ENCODE data around the gene SLC7A14.

SLC7A14 gene

DNA sequence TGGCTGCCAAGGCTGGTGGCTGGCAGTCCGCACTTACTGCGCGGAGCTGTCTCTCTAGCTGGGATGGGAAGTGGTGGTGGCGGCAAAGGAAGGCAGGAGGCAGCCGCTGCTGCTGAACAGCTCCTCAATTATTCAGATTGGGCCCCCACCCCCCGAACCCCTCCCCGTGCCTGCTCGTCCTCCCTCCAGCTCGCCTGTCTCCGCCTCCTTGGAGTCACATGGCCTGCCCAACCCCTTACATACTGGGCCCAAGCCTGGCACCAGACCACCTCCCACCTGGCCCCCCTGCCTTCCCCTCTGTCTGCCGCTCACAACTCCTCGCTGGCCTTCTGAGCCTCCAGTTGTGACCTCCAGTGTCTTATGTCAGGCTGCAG is at the start of gene SLC7A14:
Gene SLC7A14, minus strand, starts transcription at position 139 of the 374 bp plus-strand sequence. CDS start 59,139 bp downstream, outside the sequence.
- DNase-seq (ENCODE audit: low spot score): no peak

DNA sequence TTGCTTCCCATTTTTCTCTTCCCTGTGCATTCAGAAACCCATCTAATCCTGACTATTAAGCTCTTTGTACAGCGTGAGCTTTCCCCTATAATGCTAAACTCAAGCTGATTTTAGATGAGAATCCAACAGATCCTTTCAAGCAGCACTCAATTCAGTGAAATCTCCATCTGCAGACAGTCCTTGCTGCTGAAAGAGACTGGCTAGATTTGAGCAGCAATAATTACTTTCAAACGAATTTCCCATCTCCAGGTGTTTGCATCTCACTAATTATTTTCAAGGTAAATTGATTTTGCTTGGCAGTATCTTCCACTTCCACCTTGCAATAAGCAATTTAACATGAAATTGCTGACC is 49.5 kb upstream of the SLC7A14 start:
- DNase-seq (ENCODE audit: low spot score): no peak

DNA sequence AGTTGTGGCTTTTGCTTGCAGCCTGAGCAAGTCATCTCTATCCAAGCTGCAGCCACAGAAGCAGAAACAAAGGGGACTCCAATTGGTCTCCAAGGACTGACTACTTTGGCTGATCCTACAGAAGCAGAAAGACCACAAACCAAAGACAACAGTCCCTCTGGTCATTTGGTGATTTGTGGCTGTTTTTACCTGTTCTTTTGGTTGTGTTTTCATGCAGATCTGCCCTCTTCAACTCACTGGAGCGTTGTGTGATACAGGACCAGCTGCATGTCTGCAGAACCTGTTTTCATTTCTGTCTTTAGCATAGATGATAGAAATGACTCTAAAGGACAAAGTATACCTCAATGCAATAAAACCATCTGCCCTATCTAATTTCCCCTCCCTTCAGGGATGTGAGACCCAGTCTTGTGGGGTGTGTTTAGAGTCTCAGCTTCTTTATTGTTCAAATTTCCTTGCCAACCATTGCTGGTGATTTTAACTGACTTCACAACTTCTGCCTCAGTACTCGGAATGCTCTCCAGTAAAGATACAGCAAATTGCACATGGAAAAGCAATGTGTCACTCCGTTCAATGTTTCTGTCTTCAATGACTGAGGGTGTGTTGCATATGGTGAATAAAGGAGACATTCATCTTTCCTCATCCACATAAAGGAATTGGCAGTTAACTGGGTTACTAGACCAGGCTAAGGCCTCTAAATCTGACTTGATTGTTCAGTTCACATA is 48.9 kb upstream of the SLC7A14 start:
- DNase-seq (ENCODE audit: low spot score): peak; percentile 28

DNA sequence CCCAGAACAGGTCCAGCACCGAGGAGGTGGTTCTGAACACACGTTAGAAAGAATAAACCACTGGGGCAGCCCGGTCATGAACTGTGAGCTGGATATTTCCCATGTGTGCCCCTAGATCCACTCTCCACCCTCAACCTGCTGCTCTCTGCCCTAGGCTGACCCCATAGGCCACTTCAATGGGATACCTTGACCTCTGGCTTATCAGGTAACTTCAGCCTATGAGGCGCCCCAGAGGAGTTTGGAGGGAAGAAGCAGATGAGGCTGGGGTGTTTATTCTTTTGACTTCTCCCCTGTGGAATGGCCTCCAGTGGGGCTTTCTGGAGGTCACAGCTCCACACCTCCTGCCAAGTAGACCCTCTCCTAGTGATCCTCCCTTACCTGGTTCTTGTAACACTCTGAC is 47.7 kb upstream of the SLC7A14 start:
- DNase-seq (ENCODE audit: low spot score): no peak

DNA sequence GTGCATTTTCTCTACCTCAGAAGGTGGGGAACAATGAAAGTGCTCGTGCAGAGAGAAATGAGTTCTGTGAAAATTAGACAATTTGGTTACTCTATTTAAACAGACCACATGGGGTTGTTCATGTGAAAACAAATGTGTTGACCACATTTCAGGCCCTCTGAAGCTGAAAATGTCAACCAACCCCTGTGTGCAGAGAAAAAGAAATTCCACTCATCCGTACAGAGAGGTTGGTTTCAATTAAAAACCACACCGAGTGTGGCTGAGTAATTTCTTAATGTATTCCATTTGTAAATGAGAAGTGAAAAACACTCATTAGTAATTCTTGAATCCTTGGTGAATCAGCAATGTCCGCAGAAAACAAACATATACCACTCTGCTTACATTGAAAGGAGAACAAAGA is 46.9 kb upstream of the SLC7A14 start:
- DNase-seq (ENCODE audit: low spot score): peak; percentile 52

DNA sequence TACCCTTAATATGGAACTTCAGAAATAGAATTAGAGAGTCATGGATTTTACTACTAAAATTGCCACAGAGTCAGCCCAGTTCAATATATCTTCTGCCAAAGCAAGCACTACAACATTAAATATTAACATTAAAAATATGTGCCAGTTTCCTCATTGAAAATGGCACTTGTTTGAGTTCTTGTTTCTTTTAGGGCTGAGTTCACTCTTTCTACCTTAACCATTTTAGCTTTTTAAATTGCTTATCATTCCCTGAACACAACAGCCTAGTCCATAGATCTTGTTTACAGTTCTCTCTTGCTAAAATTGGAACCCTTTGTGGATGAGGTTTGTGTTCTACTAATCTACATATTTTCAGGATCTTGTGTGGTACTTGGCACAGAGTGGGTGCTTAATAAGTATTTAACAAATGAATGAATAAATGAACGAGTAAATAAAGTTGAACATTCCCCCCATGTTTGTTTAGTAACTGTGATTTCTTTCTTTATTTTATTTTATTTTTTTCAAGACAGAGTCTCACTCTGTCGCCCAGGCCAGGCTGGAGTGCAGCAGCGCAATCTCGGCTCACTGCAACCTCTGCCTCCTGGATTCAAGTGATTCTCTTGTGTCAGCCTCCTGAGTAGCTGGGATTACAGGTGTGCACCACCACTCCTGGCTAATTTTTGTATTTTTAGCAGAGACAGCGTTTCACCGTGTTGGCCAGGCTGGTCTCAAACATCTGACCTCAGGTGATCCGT is 46.0 kb upstream of the SLC7A14 start:
- DNase-seq (ENCODE audit: low spot score): no peak

DNA sequence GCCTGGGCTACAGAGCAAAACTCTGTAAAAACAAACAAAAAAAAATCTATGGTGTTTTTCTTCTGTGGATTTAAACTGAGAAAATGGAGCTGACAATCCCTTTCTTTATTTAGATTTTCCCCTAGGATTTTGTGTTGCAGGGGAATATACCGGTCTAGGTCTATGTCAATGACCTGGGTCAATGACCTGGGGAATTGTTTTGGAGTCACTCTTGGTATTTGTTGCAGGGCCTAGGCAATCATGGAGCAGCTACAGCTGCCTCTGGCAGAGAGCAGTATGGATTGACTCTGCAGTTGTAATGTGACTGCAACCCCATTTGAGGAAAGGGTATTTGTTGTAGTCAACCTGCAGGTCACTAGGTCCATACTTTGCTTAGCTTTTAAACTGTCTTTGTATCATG is 37.6 kb upstream of the SLC7A14 start:
- DNase-seq (ENCODE audit: low spot score): no peak

DNA sequence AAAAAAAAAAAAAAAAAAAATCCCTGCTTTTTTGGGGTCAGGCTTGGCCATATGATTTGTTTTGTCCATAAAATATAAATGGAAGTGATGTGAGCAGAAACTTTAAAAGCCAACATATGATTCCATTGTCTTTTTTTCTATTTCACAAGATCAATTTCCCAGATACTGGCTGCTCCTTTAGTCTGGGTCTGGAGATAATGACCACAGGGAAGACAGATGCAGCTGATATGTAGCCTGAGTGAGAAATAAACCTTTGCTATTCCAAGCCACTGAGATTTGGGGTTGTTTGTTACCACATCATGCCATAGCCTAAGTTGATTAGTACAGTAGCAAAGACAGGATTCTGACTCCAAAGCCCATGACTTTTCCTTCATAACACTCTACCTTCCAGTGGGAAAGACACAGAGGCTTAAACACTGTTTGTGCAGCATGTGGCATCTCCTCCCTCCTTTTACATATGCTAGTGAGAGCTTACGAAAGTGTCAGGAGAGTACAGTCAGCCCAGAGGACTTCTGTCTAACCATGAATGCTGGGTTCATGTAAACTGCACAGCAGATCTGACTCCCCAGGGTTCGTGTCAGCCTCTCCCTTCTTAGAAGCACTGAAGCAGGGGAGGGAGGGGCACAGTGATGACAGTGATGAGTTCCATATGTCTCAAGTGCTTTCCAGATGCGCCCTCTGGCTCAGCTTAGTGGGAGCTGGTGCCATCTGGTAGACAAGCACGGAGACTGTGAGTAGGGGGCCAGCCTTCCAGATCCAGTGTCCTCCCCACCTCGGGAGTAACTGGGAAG is 36.7 kb upstream of the SLC7A14 start:
- no peak for DNase-seq (ENCODE audit: low spot score)

DNA sequence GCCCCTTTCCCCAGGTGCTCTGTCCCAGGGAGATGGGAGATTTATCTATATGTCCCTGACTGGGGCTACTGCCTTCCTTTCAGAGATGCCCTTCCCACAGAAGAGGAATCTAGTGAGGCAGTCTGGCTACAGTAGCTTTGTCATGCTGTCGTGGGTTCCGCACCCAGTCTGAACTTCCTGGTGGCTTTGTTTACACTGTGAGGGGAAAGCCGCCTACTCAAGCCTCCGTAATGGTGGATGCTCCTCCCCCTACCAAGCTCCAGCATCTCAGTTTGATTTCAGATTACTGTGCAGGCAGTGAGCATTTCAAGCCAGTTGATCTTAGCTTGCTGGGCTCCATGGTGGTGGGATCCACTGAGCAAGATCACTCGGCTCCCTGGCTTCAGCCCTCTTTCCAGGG is 35.4 kb upstream of the SLC7A14 start:
- no peak for DNase-seq (ENCODE audit: low spot score)

DNA sequence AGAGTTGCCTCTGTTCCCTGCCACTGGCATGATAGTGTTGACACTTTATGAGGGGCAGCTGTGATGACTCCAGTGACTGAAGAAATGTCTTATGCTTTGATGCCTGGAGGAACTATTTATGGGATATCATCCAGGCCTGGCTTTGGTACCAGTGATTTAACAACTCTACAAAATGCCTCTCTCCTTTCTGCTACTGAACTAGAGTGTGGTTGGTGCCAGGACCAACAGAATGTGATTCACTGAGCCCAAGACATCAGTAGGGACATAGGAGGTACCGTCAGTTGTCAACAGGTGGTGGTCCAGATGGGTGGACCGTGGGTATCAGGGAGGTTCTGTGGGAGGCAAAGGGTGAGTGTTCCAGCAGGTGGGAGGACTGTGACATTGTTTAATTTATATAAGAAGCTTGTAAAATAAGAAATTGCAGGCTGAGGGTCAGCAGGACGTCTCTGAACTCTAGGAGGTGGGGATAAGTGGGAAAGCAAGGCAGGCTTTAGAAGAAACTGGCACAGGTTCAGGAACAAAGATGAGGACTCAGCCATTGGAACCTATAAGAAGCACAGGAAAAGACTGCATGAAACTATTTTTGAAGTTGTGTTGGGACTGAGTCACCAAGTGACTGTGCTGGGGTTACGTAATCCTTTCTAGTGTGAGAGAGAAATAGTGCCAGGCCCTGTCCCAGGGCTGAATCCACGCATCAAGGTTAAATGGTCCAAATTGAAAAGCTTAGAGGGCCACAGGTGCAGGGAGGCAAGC is 28.5 kb upstream of the SLC7A14 start:
- no peak for DNase-seq (ENCODE audit: low spot score)

DNA sequence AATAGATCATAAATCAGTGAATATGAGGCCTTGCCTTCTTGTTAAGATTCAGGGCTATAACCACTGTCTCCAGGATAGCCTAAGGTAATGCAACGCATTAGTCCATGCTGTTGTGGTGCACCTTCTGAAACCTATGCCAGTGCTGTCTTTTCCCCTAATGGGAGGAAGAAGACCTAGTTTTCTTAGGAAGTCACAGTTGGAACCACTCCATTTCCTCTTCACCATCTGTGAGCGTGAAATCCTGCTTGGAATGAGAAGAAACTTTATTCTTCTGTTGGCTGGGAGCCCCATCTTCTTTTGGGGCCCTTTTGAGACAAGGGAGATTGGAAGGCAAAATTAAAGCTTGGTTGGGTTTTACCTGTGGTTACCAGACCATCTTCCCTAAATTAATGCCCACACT is 25.9 kb upstream of the SLC7A14 start:
- no peak for DNase-seq (ENCODE audit: low spot score)

DNA sequence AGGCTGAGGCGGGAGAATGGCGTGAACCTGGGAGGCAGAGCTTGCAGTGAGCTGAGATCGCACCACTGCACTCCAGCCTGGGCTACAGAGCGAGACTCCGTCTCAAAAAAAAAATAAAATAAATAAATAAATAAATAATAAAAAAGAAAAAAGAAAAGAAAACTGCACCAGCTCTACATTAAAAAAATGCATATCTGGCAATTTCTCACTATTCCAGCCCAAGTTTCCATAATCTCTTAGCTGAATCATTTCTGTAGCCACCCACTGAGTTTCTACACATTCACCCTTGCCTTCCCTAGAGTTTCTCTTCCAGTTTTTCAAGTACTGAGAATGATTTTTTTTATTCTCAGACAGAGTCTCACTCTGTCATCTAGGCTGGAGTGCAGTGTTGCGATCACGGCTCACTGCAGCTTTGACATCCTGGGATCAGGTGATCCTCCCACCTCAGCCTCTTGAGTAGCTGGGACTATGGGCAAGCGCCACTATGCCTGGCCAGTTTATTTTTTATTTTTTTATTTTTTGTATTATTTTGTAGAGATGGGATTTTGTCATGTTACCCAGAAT is 24.5 kb upstream of the SLC7A14 start:
- no peak for DNase-seq (ENCODE audit: low spot score)

DNA sequence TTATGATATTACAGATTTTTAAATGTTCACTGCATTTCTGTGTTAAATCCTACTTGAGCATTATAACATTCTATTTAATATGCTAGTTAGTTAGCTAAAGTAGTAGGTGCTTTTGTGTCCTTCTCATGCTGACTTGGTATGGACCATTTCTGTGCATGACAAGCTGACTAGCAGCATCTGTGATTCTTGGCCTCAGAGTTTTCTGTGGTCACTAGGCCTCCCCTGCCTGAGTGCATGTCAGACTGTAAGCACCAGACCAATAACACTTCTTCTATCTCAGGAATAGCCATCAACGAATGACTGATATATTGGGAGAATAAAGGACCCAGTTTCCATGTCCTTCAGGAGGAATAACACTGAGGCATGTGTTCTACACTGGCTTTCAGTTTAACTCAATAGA is 22.6 kb upstream of the SLC7A14 start:
- DNase-seq (ENCODE audit: low spot score): no peak

DNA sequence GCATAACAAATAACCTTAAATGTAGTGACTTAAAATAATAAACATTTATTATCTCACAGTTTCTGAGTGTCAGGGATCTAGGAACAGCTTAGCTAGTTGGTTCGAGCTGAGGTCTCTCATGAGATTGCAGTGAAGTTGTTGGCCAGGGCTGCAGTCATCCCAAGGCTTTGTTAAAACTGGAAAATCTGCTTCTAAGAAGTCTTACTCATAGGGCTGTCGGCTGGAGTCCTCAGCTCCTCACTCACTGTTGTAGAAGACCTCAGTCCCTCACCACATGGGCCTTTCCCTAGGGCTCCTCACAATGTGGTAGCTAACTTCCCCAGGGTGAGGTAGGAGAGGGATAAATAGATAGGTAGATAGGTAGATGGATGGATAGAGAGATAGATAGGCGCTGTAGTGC is 20.8 kb upstream of the SLC7A14 start:
- no peak for DNase-seq (ENCODE audit: low spot score)

DNA sequence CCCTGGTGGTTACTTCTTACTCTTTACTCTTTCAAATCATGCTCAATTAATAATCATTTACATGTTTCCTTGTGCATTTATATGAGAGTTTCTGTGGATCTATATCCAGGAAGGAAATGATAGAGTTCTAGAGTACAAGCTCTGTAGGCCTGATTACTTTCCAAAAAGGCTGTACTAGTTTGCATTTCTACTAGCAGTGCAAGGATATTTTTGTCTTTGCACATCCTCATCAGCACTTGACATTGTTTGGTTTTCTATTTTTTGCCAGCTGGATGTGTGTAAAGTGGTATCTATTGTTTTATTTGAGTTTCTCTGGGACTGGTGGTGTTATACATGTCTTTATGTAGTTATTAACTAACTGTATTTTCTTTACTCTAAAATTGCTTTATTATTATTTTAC is 19.6 kb upstream of the SLC7A14 start:
- DNase-seq (ENCODE audit: low spot score): no peak

DNA sequence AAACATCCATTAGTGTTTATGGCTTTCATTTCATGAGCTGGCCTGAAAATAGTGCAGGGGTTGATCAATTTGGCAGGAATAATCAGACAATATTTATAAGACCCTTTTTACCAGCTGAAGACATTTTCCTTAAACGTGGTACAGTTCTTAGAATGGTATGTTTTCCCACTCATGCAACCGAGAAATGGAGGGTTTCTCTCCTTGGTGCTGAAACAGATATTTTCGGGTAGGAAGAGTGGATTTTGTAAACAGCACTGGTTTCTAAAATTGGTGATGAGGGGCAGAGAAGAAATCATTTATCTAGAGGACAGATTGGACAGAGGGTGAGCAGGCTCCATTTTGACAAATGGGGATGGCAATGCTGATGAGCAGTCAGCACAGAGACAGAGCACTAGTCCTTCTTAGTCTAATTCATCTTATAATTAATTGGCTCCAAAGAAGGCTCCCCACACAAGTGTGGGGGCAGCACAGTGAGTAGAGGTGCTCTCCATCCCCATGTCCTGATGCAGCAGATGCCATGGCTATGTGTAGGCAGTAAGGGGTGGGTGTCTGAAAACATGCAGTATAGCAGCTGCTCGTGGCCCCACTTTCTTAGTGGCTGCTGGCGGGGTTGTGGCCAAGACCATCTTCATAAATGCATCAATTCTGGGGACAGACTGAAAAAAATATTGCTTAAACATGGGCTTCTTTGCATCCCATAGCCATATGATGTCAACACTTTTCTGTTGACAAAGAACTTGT is 18.1 kb upstream of the SLC7A14 start:
- no peak for DNase-seq (ENCODE audit: low spot score)

DNA sequence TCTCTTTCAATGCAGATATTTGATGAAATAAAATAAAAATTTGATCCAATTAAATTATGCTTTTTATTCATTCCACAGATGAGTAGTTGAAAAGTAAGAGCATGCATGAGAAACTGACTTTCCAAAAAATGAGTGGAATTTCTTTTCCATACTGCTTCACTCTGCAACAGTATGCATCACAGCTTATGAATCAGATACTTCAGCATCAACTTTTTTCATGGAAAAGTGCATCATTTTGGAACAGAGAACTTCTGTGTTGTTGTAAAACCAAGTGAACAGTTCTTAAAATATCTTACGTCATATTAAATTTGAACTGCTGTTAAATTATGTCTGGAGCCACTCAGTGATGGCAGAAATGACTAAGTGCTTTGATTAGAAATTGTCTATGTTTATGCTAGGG is 16.7 kb upstream of the SLC7A14 start:
- DNase-seq (ENCODE audit: low spot score): no peak

DNA sequence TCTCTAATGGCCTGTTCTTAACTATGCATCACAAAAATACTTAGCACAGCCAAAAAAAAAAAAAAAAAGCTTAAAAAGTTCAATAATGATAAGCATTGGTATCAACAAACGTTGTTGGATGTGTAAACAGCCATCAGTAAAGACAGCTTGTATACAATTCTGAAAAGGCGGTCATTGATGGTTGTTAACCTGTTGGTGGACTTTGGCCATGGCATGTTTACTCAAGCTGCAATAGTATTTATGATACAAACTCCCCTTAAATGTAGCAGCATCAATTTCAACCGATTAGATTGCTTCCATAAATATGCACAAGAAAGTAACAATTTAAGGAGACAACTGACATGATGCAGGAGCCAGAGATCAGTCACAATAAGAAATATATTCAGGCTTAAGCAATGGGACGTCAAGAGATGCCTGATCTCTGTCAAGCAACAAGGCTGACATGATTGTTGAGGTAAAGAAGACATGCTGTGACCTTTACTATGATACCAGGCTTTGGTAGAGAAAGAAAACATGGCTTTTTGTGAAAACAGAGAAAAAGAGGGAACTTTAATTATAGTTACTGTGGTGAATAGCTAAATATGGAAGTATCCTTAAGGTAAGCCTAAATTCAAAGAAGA is 14.2 kb upstream of the SLC7A14 start:
- DNase-seq (ENCODE audit: low spot score): no peak

DNA sequence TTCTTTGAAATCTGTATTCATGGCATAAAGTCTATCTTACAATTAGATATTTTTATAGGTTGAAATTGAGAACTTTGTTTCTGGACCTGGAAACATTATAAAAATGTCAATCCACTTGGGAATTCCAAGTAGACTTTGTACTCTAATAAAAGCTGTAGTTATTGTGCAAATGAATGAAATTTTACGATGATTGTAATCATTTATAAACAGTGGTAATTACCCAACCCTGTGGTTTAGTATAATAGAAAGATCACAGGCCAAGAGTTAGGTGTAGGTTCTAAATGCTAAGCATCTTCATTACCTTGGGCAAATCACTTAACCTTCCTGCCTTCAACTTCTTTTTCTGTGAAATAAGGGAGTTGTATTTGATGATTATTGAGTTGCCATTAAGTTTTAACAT is 13.2 kb upstream of the SLC7A14 start:
- no peak for DNase-seq (ENCODE audit: low spot score)

DNA sequence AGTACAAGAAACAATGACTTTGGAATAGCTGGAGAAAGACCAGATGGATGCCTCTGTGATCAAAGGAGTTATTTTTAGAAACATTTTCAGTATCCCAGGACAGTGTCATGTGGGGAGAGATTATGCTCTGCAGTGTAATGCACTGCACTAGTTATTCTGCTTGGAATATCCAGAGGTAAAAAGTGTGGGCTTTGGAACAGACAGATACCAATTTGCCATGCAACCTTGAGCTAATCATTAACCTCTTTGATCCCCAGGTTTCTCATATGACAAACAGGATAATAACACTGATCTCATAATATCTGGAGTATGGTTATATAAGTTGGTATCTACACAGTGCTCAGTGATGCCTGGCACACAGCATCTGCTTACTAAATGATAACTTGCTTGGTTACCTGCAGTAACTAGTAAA is 12.2 kb upstream of the SLC7A14 start:
- no peak for DNase-seq (ENCODE audit: low spot score)

DNA sequence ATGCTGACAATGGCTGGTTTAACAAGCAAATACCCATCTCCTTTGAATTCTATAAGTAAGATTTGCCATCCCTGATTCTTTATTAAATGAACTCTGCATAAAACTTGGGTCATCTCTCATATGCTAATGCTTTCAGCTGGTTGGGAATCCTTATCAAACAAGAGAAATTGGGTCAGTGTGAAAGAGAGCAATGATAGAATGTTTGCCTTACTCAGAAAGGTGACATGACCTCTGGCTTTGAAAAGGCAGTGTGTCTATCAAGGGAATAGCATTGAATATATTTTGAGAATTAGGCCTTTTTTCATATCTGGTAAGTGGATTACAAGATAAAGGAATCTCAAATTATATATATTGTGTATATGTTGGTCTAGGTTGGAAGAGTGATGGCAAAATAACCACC is 8.7 kb upstream of the SLC7A14 start:
- no peak for DNase-seq (ENCODE audit: low spot score)

All from NAMALWA (cell line).